K562 (cell line): ENCODE results near the gene HSPB7.

Experiments used
- TAF1 ChIP-seq: IDR thresholded peaks from 2 replicates; pipeline ENCODE4 v1.6.1; 2011; ENCODE audit warnings: mild to moderate bottlenecking, low read length, moderate library complexity; ENCODE audit not compliant: insufficient read depth, control insufficient read depth, severe bottlenecking; ENCODE audit errors: extremely low read depth
- U2AF2 ChIP-seq: fragments of 200-400 bp; formaldehyde crosslinking; optimal IDR thresholded peaks from 2 replicates; pipeline ENCODE3; 2017; ENCODE audit warnings: low read depth, mild to moderate bottlenecking, low read length

- no peak for TF ChIP-seq U2AF2
- no peak for TF ChIP-seq TAF1
Observed at GRCh38 chr1:16015960-16016901, 1.6 kb downstream of the HSPB7 start.
